ENCODE data around the gene NECTIN3. TPM values are rescaled to one million over a fixed set of nuclear protein-coding genes. Genes with fewer than 3 reads are reported as not detected.

The NECTIN3 gene
- total and polyA plus RNA-seq, 2 donors from 2014 or later = 5.0 to 21.2 TPM

GRCh38 chr3:111215481-111215880 lies 143.9 kb downstream of the NECTIN3 start:
- no peak for FAIRE-seq
- no peak overlapping the region for H3K4me3 ChIP-seq (ENCODE audit: low read length in 3 of 3)
- H3K27ac ChIP-seq (ENCODE audit: low read depth in 2 of 2, low read length in 2 of 2) = no peak overlapping the region
- no peaks in the 10 kb centered on the region for H3K9me3 ChIP-seq (ENCODE audit: control insufficient read depth in 2 of 3, insufficient read depth in 1 of 3, low read length in 3 of 3)
- intact Hi-C loops (cut with DNase I) = no loop called here
- no peak for DNase-seq
- TF ChIP-seq CTCF (IDR thresholded peaks at IDR 0.05; ENCODE audit: borderline replicate concordance, extremely low read depth, insufficient read depth) = no peak
- H3K9ac ChIP-seq (ENCODE audit: low read length in 3 of 3) = no peak overlapping the region
- H3K27me3 ChIP-seq (ENCODE audit: control insufficient read depth, insufficient read depth, low read length) = no peaks in the 10 kb centered on the region
- no peaks in the 10 kb centered on the region for H3K36me3 ChIP-seq (ENCODE audit: control insufficient read depth in 2 of 3, insufficient read depth in 3 of 3, low read length in 3 of 3)
- H3K4me1 ChIP-seq (ENCODE audit: control insufficient read depth in 2 of 3, insufficient read depth in 2 of 3, low read depth in 1 of 3, low read length in 3 of 3) = no peaks in the 10 kb centered on the region

GRCh38 chr3:111218615-111219014 lies 147.0 kb downstream of the NECTIN3 start:
- no peak for FAIRE-seq
- Histone ChIP-seq H3K27me3 (ENCODE audit: control insufficient read depth, insufficient read depth, low read length) (no peaks in the 10 kb centered on the region), H3K36me3 (ENCODE audit: control insufficient read depth in 2 of 3, insufficient read depth in 3 of 3, low read length in 3 of 3) (no peaks in the 10 kb centered on the region), H3K4me3 (ENCODE audit: low read length in 3 of 3) (no peak overlapping the region), H3K9ac (ENCODE audit: low read length in 3 of 3) (no peak overlapping the region), H3K9me3 (ENCODE audit: control insufficient read depth in 2 of 3, insufficient read depth in 1 of 3, low read length in 3 of 3) (no peaks in the 10 kb centered on the region), H3K4me1 (ENCODE audit: control insufficient read depth in 2 of 3, insufficient read depth in 2 of 3, low read depth in 1 of 3, low read length in 3 of 3) (no peaks in the 10 kb centered on the region), H3K27ac (ENCODE audit: low read depth in 2 of 2, low read length in 2 of 2) (no peak overlapping the region)
- TF ChIP-seq CTCF (IDR thresholded peaks at IDR 0.05; ENCODE audit: borderline replicate concordance, extremely low read depth, insufficient read depth) = no peak
- intact Hi-C loops (cut with DNase I) = no loop called here
- DNase-seq = no peak

GRCh38 chr3:111227216-111227615 lies 155.6 kb downstream of the NECTIN3 start:
- FAIRE-seq (no peak), DNase-seq (no peak)
- TF ChIP-seq CTCF (IDR thresholded peaks at IDR 0.05; ENCODE audit: borderline replicate concordance, extremely low read depth, insufficient read depth) = no peak
- H3K4me3 ChIP-seq (ENCODE audit: low read length in 3 of 3) = no peak overlapping the region
- H3K9ac ChIP-seq (ENCODE audit: low read length in 3 of 3) = no peak overlapping the region
- H3K27ac ChIP-seq (ENCODE audit: low read depth in 2 of 2, low read length in 2 of 2) = no peak overlapping the region
- H3K4me1 ChIP-seq (ENCODE audit: control insufficient read depth in 2 of 3, insufficient read depth in 2 of 3, low read depth in 1 of 3, low read length in 3 of 3) = no peaks in the 10 kb centered on the region
- H3K27me3 ChIP-seq (ENCODE audit: control insufficient read depth, insufficient read depth, low read length) = no peaks in the 10 kb centered on the region
- H3K36me3 ChIP-seq (ENCODE audit: control insufficient read depth in 2 of 3, insufficient read depth in 3 of 3, low read length in 3 of 3) = no peaks in the 10 kb centered on the region
- intact Hi-C loops (cut with DNase I) = no loop called here
- H3K9me3 ChIP-seq (ENCODE audit: control insufficient read depth in 2 of 3, insufficient read depth in 1 of 3, low read length in 3 of 3) = no peaks in the 10 kb centered on the region

- Histone ChIP-seq H3K27ac (ENCODE audit: low read depth in 2 of 2, low read length in 2 of 2) (no peak overlapping the region), H3K9ac (ENCODE audit: low read length in 3 of 3) (no peak overlapping the region), H3K4me1 (ENCODE audit: control insufficient read depth in 2 of 3, insufficient read depth in 2 of 3, low read depth in 1 of 3, low read length in 3 of 3) (no peaks in the 10 kb centered on the region), H3K9me3 (ENCODE audit: control insufficient read depth in 2 of 3, insufficient read depth in 1 of 3, low read length in 3 of 3) (no peaks in the 10 kb centered on the region), H3K36me3 (ENCODE audit: control insufficient read depth in 2 of 3, insufficient read depth in 3 of 3, low read length in 3 of 3) (no peaks in the 10 kb centered on the region), H3K4me3 (ENCODE audit: low read length in 3 of 3) (no peak overlapping the region), H3K27me3 (ENCODE audit: control insufficient read depth, insufficient read depth, low read length) (no peaks in the 10 kb centered on the region)
- DNase-seq (no peak), FAIRE-seq (no peak)
- no peak for TF ChIP-seq CTCF (IDR thresholded peaks at IDR 0.05; ENCODE audit: borderline replicate concordance, extremely low read depth, insufficient read depth)
- intact Hi-C loops (cut with DNase I) = no loop called here
Measured at GRCh38 chr3:111229301-111229700, 157.7 kb downstream of the NECTIN3 start.

Data from kidney (tissue), 14 donors.